ENCODE data around the gene TGFB2.

Gene TGFB2

DNA sequence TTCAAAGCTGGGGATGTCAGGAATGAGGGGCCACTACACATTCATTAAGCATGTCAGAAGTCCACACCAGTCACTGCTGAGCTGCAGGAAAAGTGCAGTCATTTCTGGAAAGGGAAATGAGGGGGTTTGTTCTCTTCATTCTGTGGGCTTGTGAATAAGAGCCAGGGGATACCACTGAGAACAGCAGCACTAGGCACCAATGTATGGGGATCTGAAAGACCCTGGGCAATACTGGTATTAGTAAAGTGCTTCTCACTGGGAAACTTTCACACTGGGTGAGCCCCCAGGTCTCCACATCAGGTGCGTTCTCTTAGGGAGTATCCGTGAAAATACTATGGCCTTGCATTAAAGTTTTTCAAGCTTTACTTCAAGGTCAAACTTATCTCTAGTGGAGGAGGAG is 49.9 kb downstream of the TGFB2 start:
- DNase-seq: no peak

GRCh38 chr1:218395916-218396315 is 50.8 kb downstream of the TGFB2 start:
- DNase-seq: no peak

GRCh38 chr1:218397752-218398339 is 52.7 kb downstream of the TGFB2 start:
- DNase-seq: no peak

DNA sequence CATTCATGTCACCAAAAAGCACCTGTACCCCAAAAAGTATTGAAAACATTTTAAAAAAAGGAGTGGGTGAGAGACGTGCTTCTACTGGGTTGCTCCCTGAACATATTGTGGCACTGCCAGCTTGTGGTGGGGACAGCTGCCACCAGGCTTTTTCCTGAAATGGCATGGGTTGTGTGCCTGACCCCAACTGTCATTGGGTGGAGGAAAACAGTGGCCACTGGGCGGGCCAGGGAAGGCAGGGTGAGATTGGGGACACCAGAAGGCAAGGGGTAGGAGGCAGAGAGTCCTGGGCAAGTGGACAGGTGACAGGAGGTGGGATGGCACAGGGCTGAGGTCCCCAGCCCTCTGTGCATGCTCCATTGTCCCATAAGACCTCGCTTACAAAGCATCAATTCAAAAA is 55.5 kb downstream of the TGFB2 start:
- no peak for DNase-seq

DNA sequence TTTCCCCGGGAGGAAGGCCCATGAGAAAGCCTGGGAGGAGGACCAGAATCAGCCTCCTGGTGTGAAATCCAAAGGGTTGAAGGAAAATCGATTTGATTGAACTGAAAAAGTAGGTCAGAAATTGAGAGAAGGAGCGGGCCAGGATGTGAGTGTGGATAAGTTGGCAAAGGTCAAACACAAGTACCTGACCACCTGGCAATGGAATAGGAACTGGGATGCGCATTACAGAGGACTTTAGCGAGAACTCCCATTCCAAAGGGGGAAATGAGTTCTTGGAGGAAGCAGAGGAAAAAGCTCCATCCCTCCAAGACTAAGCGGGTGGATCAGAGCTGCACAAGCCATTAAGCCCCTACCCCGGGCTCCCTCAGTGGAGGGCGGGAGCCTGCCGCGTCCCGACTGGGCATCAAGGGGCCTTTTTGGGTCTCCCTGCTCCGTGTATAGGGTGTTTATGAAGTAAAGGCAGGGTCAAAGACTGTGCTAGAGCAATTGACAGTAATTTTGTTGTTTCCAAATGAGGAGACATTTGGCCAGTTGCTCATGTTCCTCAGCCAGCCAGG is 56.4 kb downstream of the TGFB2 start:
- no peak for DNase-seq

DNA sequence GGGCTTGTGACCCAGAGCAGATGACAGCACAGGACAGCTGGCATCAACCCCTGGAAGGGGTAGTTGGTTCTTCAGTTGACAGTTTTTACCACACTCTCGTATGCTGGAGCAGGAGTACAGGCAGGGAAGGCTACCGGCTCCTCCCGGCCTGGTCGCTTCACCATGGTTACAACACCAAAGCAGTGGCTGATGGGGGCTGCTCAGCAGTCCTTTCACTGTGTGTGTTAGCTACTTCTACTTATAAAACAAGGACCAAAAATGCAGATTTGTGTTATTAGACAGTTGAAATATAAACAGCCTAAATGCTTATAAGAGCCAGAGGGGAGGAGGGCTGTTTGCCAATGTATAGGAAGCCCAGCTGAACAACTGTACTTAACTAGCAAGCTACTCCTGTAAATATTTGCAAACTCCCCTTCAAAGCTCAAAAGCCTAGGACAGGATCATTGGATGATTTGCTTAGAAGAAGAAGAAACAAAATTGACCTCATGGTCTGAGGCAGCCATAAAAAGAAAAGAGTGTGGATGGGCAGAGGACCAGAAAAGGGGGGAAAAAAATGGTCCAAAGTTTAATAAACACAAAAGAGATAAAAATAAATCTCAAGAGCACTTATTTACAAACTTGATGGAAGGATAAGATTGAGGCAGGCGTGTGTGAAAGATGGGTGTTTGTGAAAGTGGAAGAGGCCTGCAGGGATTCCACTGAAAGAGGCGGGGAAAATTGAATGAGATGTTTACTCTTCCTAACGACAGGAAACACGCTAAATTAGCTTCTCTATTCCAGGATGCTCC is 57.1 kb downstream of the TGFB2 start:
- no peak for DNase-seq

DNA sequence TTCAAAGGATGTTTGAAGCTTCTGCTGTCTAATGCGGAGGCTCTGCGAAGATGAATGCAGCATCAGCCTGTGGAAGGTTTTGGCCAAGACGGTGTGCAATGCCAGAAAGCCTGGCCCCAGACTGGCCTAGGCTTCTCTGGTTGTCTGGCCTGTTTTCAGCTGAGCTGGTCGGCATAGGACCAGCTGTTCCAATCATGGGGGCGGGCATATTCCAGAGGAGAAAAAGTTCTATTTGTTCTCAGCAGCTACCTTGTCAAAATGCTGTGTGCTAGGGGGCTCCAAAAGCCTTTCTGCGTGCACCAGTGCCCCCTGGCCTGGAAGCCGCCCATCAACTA is 57.6 kb downstream of the TGFB2 start:
- no peak for DNase-seq

GRCh38 chr1:218403300-218403699 is 58.2 kb downstream of the TGFB2 start:
- no peak for DNase-seq

DNA sequence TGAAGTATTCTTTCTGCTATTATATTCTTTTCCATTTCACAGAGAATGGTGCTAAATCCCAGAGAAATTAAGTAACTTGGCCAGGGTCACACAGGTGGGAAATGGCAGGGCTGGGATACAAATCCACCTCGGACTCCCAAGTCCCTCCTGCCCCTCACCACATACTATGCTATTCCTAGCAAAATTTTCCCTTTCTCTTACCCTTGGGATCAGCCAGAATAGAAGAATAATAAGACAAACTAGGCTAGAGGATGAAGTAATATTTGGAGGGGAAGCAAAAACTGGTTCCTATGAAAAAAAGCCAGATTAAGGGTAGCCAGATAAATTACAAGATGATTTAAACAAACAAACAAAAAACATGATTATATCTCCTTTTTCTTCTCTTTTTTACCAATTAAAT is 62.5 kb downstream of the TGFB2 start:
- no peak for DNase-seq

GRCh38 chr1:218408135-218408534 is 63.0 kb downstream of the TGFB2 start:
- no peak for DNase-seq

DNA sequence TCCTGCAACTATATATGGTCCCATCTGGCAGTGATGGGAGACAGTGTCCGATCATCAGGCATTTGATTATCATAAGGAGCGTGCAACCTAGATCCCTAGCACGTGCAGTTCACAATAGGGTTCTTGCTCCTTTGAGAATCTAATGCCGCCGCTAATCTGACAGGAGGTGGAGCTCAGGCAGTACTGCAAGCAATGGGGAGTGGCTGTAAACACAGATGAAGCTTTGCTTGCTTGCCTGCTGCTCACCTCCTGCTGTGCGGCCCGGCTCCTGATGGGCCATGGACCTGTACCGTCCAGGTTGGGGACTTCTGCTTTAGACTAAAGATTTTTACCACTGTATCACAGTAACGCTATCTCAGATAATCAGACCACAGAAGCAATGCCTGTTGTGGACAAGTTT is 63.8 kb downstream of the TGFB2 start:
- DNase-seq: no peak

DNA sequence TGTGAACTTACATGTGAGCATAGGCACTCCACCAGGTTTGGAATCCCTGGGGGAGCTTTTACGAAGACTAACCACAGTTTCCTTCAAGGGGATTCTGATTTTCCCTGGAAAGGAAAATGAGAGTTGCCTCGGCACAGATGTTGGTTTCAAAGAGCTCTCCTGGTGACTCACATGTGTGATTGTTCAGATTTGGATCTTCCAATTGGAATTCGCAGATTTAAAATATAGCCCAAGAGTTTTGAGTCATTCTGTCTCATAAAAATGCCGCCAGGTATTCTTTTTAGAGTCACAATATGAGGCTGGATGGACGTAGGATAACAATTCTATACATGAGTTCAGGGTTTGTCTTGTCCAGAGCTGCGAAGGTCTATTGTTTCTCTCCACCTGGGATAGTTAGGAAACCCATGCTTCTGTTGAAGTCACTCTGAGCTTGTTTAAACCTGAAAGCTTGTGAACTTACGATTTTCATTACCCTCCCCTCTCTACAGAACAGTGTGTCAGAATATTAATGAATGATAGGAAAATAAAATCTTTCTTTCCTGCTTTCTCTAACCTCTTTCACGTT is 64.9 kb downstream of the TGFB2 start:
- no peak for DNase-seq

GRCh38 chr1:218411101-218411500 is 66.0 kb downstream of the TGFB2 start:
- no peak for DNase-seq

DNA sequence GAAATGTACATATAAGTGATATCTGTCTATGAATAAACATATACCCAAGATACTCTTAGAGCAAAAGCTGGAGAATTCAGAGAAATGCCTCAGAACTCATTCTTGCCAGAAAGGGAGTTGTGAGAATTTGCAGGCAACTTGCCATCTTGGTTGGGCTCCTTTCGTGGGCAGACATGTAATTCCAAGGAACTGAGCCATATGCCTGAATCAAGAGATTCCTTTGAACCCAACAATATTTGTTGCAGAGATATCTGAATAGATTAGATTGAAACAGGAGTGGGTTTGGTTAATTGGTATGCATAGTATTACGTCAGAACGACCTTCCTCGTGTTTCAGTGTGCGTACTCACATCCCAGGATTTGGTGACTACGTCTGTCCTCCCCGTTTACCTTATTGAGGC is 67.0 kb downstream of the TGFB2 start:
- DNase-seq: no peak

GRCh38 chr1:218413179-218413578 is 68.0 kb downstream of the TGFB2 start:
- DNase-seq: no peak

DNA sequence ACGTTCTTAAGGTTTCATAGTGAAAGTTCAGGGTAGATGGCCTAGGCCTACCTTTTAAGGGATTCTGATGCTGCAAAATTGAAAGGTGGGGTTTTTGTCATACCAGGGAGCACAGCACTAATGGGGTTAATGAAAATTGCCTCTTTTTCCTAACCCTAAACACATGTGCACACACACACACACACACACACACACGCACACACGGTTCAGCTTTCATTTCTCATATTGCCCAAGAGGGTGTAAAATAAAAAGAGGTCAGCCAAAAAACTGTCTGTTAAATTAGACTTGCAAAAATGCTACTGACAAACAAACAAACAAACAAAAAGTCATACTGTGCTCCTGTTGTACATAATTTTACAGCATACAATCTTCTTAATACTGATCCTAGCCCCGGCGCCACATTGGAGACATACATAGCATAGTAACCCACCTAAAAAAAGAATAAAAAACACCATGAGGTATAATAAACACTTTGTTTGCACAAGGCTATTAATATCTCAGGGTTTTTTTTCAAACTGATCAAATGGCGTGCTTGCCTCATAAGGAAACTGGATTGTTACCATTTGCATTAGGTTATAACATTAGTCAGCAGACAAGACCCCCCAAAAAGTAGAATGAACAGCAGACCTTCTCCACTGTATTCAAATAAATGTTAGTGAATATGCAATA is 69.1 kb downstream of the TGFB2 start:
- DNase-seq: no peak

DNA sequence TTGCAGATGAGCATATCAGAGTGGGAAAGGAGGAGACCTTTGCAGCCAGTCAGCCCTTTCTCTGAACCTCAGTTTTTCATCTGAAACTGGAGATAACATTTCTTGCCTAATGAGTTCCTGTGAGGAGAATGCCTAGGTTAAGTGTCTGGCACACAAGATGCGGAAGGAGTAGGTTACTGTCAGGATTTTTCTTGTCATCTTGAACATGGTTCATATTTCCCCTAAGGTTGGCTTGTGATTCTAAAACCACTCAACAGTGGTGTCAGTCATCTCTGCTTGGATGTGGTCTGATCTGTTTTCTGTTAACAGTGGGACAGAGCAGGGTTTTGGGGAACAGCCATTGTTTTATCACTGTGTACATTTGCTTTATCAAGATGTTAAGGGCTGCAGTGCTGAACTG is 70.6 kb downstream of the TGFB2 start:
- DNase-seq: no peak

GRCh38 chr1:218421531-218421930 is 76.4 kb downstream of the TGFB2 start:
- no peak for DNase-seq

DNA sequence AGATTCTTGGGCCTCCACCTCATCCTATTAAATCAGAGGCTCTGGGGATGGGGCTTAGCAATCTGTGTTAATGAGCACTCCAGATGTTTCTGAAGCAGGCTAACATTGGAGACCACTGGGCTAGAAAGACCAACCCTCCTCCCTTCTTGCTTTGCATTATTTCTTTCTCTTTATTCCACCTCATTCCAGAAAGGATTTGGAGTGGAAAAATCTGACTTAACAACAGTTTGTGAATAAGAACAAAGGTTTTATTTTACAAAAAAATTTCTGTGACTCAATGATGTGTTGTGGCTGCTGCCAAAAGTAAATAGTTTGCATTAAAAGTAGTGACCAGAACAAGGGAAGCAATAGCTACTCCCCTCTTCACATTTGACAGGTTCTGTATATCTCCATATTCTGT is 79.4 kb downstream of the TGFB2 start:
- no peak for DNase-seq

- DNase-seq: no peak
Measured at GRCh38 chr1:218425647-218426342, 80.7 kb downstream of the TGFB2 start.

DNA sequence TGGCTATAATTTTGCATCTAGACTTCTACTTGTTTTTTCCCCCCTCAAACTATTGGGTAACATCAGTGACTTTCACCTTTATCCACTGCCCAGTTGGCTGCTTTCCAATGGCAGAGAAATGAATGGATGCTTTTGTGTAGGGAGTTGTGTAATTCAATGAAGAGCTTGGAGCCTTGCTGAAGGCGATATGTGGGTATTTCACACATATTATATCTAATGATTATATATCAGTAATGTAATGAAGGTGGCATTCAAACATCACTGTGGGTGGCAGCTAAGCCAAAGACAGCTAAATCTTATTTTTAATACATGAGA is 81.2 kb downstream of the TGFB2 start:
- DNase-seq: no peak

- DNase-seq: no peak
Measured at GRCh38 chr1:218429301-218429700, 84.2 kb downstream of the TGFB2 start.

DNA sequence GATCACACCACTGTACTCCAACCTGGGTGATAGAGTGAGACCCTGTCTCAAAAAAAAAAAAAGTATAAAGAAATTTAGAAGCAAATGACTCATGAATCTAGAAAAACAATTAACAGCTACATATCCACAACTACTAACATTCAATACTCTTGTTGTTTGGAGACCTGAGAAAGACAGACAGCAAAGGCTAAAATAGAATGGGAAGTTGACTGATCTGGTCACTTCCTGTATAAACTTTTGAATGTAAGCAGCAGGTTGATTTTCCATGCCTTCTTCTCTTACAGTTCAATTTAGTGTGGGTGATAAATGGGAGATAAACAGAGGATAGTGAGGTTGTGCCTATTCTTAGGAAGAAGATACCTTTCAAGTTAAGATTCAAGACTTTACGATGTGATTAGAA is 85.2 kb downstream of the TGFB2 start:
- no peak for DNase-seq

Data from DMS79 treated with DMSO at 0.1 percent for 48 hours (cell line).